Inflammatory macrophage (primary cell): ENCODE results near the gene DLST.

ENCODE experiments used
- DNase-seq, 2 donors: peaks; one replicate each; pipeline ENCODE4 v3.0.0-alpha.2; 2020 to 2022

Gene DLST

GRCh38 chr14:74897642-74898041 lies 15.9 kb downstream of the DLST start:
- no peak for DNase-seq

- DNase-seq, result no peak
Observed at GRCh38 chr14:74898083-74898482, 16.4 kb downstream of the DLST start.

- DNase-seq, result no peak
Observed at GRCh38 chr14:74898694-74899093, 17.0 kb downstream of the DLST start.

- DNase-seq, result no peak
Observed at GRCh38 chr14:74902941-74903705, 21.4 kb downstream of the DLST start.

- DNase-seq, result no peak
Observed at GRCh38 chr14:74904635-74905503, 23.2 kb downstream of the DLST start.

- peak; percentile 57 to 61 for DNase-seq
Observed at GRCh38 chr14:74905595-74906142, 24.0 kb downstream of the DLST start.

- DNase-seq, result no peak
Observed at GRCh38 chr14:74906925-74907521, 25.3 kb downstream of the DLST start.

GRCh38 chr14:74907744-74908143 lies 26.0 kb downstream of the DLST start:
- no peak for DNase-seq

GRCh38 chr14:74908861-74909341 lies 27.2 kb downstream of the DLST start:
- no peak for DNase-seq

GRCh38 chr14:74909501-74909900 lies 27.8 kb downstream of the DLST start:
- no peak for DNase-seq

GRCh38 chr14:74909911-74910310 lies 28.2 kb downstream of the DLST start:
- DNase-seq, result no peak

- no peak for DNase-seq
Observed at GRCh38 chr14:74910556-74910955, 28.8 kb downstream of the DLST start.

GRCh38 chr14:74911221-74911620 lies 29.5 kb downstream of the DLST start:
- DNase-seq, result no peak

GRCh38 chr14:74911704-74912103 lies 30.0 kb downstream of the DLST start:
- no peak for DNase-seq

- DNase-seq, result no peak
Observed at GRCh38 chr14:74912111-74912510, 30.4 kb downstream of the DLST start.

GRCh38 chr14:74912801-74913200 lies 31.1 kb downstream of the DLST start:
- no peak for DNase-seq

GRCh38 chr14:74913393-74913910 lies 31.7 kb downstream of the DLST start:
- DNase-seq, result no peak

GRCh38 chr14:74913986-74914573 lies 32.4 kb downstream of the DLST start:
- DNase-seq, result peak; percentile 52 to 65

- DNase-seq, result no peak
Observed at GRCh38 chr14:74915426-74915825, 33.7 kb downstream of the DLST start.

- DNase-seq, result no peak
Observed at GRCh38 chr14:74915826-74916225, 34.1 kb downstream of the DLST start.

GRCh38 chr14:74917178-74917543 lies 35.4 kb downstream of the DLST start:
- DNase-seq, result no peak

GRCh38 chr14:74917646-74918081 lies 35.9 kb downstream of the DLST start:
- DNase-seq, result no peak
